ENCODE results near the gene CTBP1. TPM values are rescaled to one million over a fixed set of nuclear protein-coding genes. Genes with fewer than 3 reads are reported as not detected.

CTBP1 gene
- total and polyA plus RNA-seq, 4 experiments from 2014 or later, result 39.3 to 195 (median 132) TPM

- POLR2A ChIA-PET (ENCODE audit: partially characterized antibody), result interaction anchor here (1.4 to 5.5 kb wide), 4 partner anchors 12 to 498 kb away, joined by 3 to 35 read pairs (median 10); partner anchors contain the start of genes CTBP1 and SLBP
- H3K27me3 Mint-ChIP-seq, result no peaks in the 10 kb centered on the region
- Histone ChIP-seq H3K4me3 (ENCODE audit: low read length in 2 of 2) (no peak overlapping the region), H3K27me3 (ENCODE audit: insufficient read depth, low read length) (no peaks in the 10 kb centered on the region), H3K9me3 (ENCODE audit: control insufficient read depth in 1 of 2, low read length in 2 of 2) (no peaks in the 10 kb centered on the region), H3K27ac (ENCODE audit: low read depth, low read length) (no peak overlapping the region), H3K36me3 (ENCODE audit: insufficient read depth, low read length) (peaks cover 27% of the 10 kb centered on the region), H3K4me1 (ENCODE audit: insufficient read depth, low read length) (peaks cover 34% of the 10 kb centered on the region)
- peaks cover 14 to 25% of the 10 kb centered on the region in 2 donors for H3K36me3 Mint-ChIP-seq
- H3K4me1 Mint-ChIP-seq, result peaks cover 18 to 43% (median 26%) of the 10 kb centered on the region in 4 donors
- H3K9me3 Mint-ChIP-seq, result no peaks in the 10 kb centered on the region
- CTCF ChIA-PET (ENCODE audit: partially characterized antibody), result no interaction called here
- DNase-seq, result peak in 1 of 5 donors; percentile 6
- H3K27ac Mint-ChIP-seq, result no peak overlapping the region
- intact Hi-C loops (cut with micrococcal nuclease), result no loop called here
- H3K4me3 Mint-ChIP-seq, result peak overlapping the region in 1 of 8 donors; percentile 39
Observed at GRCh38 chr4:1214101-1215095, 34.5 kb downstream of the CTBP1 start.

GRCh38 chr4:1213336-1213995 lies 35.5 kb downstream of the CTBP1 start:
- intact Hi-C loops (cut with micrococcal nuclease), result no loop called here
- H3K27ac ChIP-seq (ENCODE audit: low read depth, low read length), result no peak overlapping the region
- H3K4me1 ChIP-seq (ENCODE audit: insufficient read depth, low read length), result peaks cover 31% of the 10 kb centered on the region
- no peak for DNase-seq
- ChIA-PET CTCF (ENCODE audit: partially characterized antibody) (no interaction called here), POLR2A (ENCODE audit: partially characterized antibody) (interaction anchor here (1.4 to 5.5 kb wide), 3 partner anchors 11 to 499 kb away, joined by 3 to 35 read pairs (median 16); partner anchors contain the start of genes CTBP1 and SLBP)
- H3K36me3 ChIP-seq (ENCODE audit: insufficient read depth, low read length), result peaks cover 27% of the 10 kb centered on the region
- H3K36me3 Mint-ChIP-seq, result peaks cover 14 to 21% of the 10 kb centered on the region in 2 donors
- no peaks in the 10 kb centered on the region for H3K27me3 Mint-ChIP-seq
- no peak overlapping the region for H3K4me3 ChIP-seq (ENCODE audit: low read length in 2 of 2)
- H3K27ac Mint-ChIP-seq, result no peak overlapping the region
- H3K9me3 Mint-ChIP-seq, result no peaks in the 10 kb centered on the region
- no peak overlapping the region for H3K4me3 Mint-ChIP-seq
- peaks cover 12 to 43% (median 18%) of the 10 kb centered on the region in 4 donors for H3K4me1 Mint-ChIP-seq
- no peaks in the 10 kb centered on the region for H3K27me3 ChIP-seq (ENCODE audit: insufficient read depth, low read length)
- H3K9me3 ChIP-seq (ENCODE audit: control insufficient read depth in 1 of 2, low read length in 2 of 2), result no peaks in the 10 kb centered on the region

- Histone ChIP-seq H3K27ac (ENCODE audit: low read depth, low read length) (no peak overlapping the region), H3K4me3 (ENCODE audit: low read length in 2 of 2) (no peak overlapping the region), H3K4me1 (ENCODE audit: insufficient read depth, low read length) (peaks cover 30% of the 10 kb centered on the region), H3K36me3 (ENCODE audit: insufficient read depth, low read length) (peaks cover 27% of the 10 kb centered on the region), H3K9me3 (ENCODE audit: control insufficient read depth in 1 of 2, low read length in 2 of 2) (no peaks in the 10 kb centered on the region), H3K27me3 (ENCODE audit: insufficient read depth, low read length) (no peaks in the 10 kb centered on the region)
- peaks cover 12 to 20% of the 10 kb centered on the region in 2 donors for H3K36me3 Mint-ChIP-seq
- no peak overlapping the region for H3K4me3 Mint-ChIP-seq
- H3K27ac Mint-ChIP-seq, result peak overlapping the region in 1 of 7 donors; percentile 57
- peaks cover 8 to 37% (median 14%) of the 10 kb centered on the region in 4 donors for H3K4me1 Mint-ChIP-seq
- CTCF ChIA-PET (ENCODE audit: partially characterized antibody), result no interaction called here
- POLR2A ChIA-PET (ENCODE audit: partially characterized antibody), result interaction anchor here (3.9 to 5.5 kb wide), 2 partner anchors 10 to 36 kb away, joined by 16 to 35 read pairs; partner anchors contain the start of gene CTBP1
- intact Hi-C loops (cut with micrococcal nuclease), result no loop called here
- DNase-seq, result no peak
- no peaks in the 10 kb centered on the region for H3K27me3 Mint-ChIP-seq
- H3K9me3 Mint-ChIP-seq, result no peaks in the 10 kb centered on the region
Observed at GRCh38 chr4:1212546-1213335, 36.2 kb downstream of the CTBP1 start.

- H3K4me1 ChIP-seq (ENCODE audit: insufficient read depth, low read length), result peaks cover 23% of the 10 kb centered on the region
- peaks cover 27% of the 10 kb centered on the region for H3K36me3 ChIP-seq (ENCODE audit: insufficient read depth, low read length)
- H3K27me3 Mint-ChIP-seq, result no peaks in the 10 kb centered on the region
- no peak overlapping the region for H3K4me3 Mint-ChIP-seq
- no peak overlapping the region for H3K4me3 ChIP-seq (ENCODE audit: low read length in 2 of 2)
- peaks cover 10 to 18% of the 10 kb centered on the region in 2 donors for H3K36me3 Mint-ChIP-seq
- intact Hi-C loops (cut with micrococcal nuclease), result no loop called here
- no peaks in the 10 kb centered on the region for H3K9me3 Mint-ChIP-seq
- ChIA-PET CTCF (ENCODE audit: partially characterized antibody) (interaction anchor here (1.2 kb wide), 1 partner anchor 41 kb away, joined by 3 read pairs; no protein-coding TSS in a partner anchor), POLR2A (ENCODE audit: partially characterized antibody) (interaction anchor here (3.9 kb wide), 1 partner anchor 10 kb away, joined by 16 read pairs; no protein-coding TSS in a partner anchor)
- no peak overlapping the region for H3K27ac ChIP-seq (ENCODE audit: low read depth, low read length)
- H3K9me3 ChIP-seq (ENCODE audit: control insufficient read depth in 1 of 2, low read length in 2 of 2), result no peaks in the 10 kb centered on the region
- peak overlapping the region in 1 of 7 donors; percentile 76 for H3K27ac Mint-ChIP-seq
- no peak for DNase-seq
- H3K27me3 ChIP-seq (ENCODE audit: insufficient read depth, low read length), result no peaks in the 10 kb centered on the region
- peaks cover 4 to 30% (median 9%) of the 10 kb centered on the region in 4 donors for H3K4me1 Mint-ChIP-seq
Observed at GRCh38 chr4:1211891-1212545, 36.9 kb downstream of the CTBP1 start.

GRCh38 chr4:1211371-1211770 lies 37.6 kb downstream of the CTBP1 start:
- no peaks in the 10 kb centered on the region for H3K9me3 ChIP-seq (ENCODE audit: control insufficient read depth in 1 of 2, low read length in 2 of 2)
- DNase-seq, result no peak
- POLR2A ChIA-PET (ENCODE audit: partially characterized antibody), result no interaction called here
- Mint-ChIP-seq H3K4me1 (peaks cover 1 to 23% (median 3%) of the 10 kb centered on the region in 4 donors), H3K9me3 (no peaks in the 10 kb centered on the region), H3K27me3 (no peaks in the 10 kb centered on the region), H3K27ac (no peak overlapping the region), H3K36me3 (peaks cover 7 to 14% of the 10 kb centered on the region in 2 donors), H3K4me3 (no peak overlapping the region)
- no peaks in the 10 kb centered on the region for H3K27me3 ChIP-seq (ENCODE audit: insufficient read depth, low read length)
- intact Hi-C loops (cut with micrococcal nuclease), result no loop called here
- H3K4me1 ChIP-seq (ENCODE audit: insufficient read depth, low read length), result peaks cover 16% of the 10 kb centered on the region
- CTCF ChIA-PET (ENCODE audit: partially characterized antibody), result interaction anchor here (1.2 kb wide), 1 partner anchor 40 kb away, joined by 3 read pairs; no protein-coding TSS in a partner anchor
- H3K27ac ChIP-seq (ENCODE audit: low read depth, low read length), result no peak overlapping the region
- peaks cover 27% of the 10 kb centered on the region for H3K36me3 ChIP-seq (ENCODE audit: insufficient read depth, low read length)
- no peak overlapping the region for H3K4me3 ChIP-seq (ENCODE audit: low read length in 2 of 2)

- Mint-ChIP-seq H3K27me3 (no peaks in the 10 kb centered on the region), H3K4me1 (peaks cover 0 to 19% (median 3%) of the 10 kb centered on the region in 4 donors), H3K27ac (no peak overlapping the region), H3K4me3 (no peak overlapping the region), H3K9me3 (no peaks in the 10 kb centered on the region), H3K36me3 (peaks cover 7 to 14% of the 10 kb centered on the region in 2 donors)
- Histone ChIP-seq H3K36me3 (ENCODE audit: insufficient read depth, low read length) (peaks cover 27% of the 10 kb centered on the region), H3K4me3 (ENCODE audit: low read length in 2 of 2) (no peak overlapping the region), H3K4me1 (ENCODE audit: insufficient read depth, low read length) (peaks cover 12% of the 10 kb centered on the region), H3K9me3 (ENCODE audit: control insufficient read depth in 1 of 2, low read length in 2 of 2) (no peaks in the 10 kb centered on the region), H3K27me3 (ENCODE audit: insufficient read depth, low read length) (no peaks in the 10 kb centered on the region), H3K27ac (ENCODE audit: low read depth, low read length) (no peak overlapping the region)
- ChIA-PET CTCF (ENCODE audit: partially characterized antibody) (interaction anchor here (1.2 kb wide), 1 partner anchor 40 kb away, joined by 3 read pairs; no protein-coding TSS in a partner anchor), POLR2A (ENCODE audit: partially characterized antibody) (no interaction called here)
- intact Hi-C loops (cut with micrococcal nuclease), result no loop called here
- DNase-seq, result no peak
Observed at GRCh38 chr4:1210971-1211370, 38.0 kb downstream of the CTBP1 start.
